ENCODE measurements around the gene CALN1. TPM values are rescaled to one million over a fixed set of nuclear protein-coding genes. Genes with fewer than 3 reads are reported as not detected.

The CALN1 gene
- total and polyA plus RNA-seq, 7 donors = 0.01 to 0.06 (median 0.02) TPM; not detected in 2

- 67 to 92% (median 73%) methylated on average over 1 of the region's 1 CpG for WGBS, 3 donors
- DNase-seq (no peak), ATAC-seq (no peak)
- no peaks in the 10 kb centered on the region for H3K4me1 ChIP-seq
- H3K36me3 ChIP-seq (ENCODE audit: insufficient read depth in 1 of 2, low read depth in 1 of 2) = no peaks in the 10 kb centered on the region
- peaks cover 0 to 2% (median 0%) of the 10 kb centered on the region in 3 donors for H3K27me3 ChIP-seq (ENCODE audit: insufficient read depth in 3 of 3, low read length in 2 of 3)
- H3K27ac ChIP-seq = no peak overlapping the region
- H3K4me3 ChIP-seq = no peak overlapping the region
- no peaks in the 10 kb centered on the region for H3K9me3 ChIP-seq
- intact Hi-C loops (cut with DNase I) = no loop called here
- no peak for TF ChIP-seq CTCF (IDR thresholded peaks at IDR 0.05)
These were observed 543.3 kb downstream of the CALN1 start for GRCh38 chr7:71868797-71869196.

- ATAC-seq (no peak), DNase-seq (no peak)
- no peaks in the 10 kb centered on the region for H3K36me3 ChIP-seq (ENCODE audit: insufficient read depth in 1 of 2, low read depth in 1 of 2)
- intact Hi-C loops (cut with DNase I) = no loop called here
- no peak overlapping the region for H3K4me3 ChIP-seq
- H3K27ac ChIP-seq = no peak overlapping the region
- H3K9me3 ChIP-seq = no peaks in the 10 kb centered on the region
- no peak for TF ChIP-seq CTCF (IDR thresholded peaks at IDR 0.05)
- peaks cover 0 to 2% (median 0%) of the 10 kb centered on the region in 3 donors for H3K27me3 ChIP-seq (ENCODE audit: insufficient read depth in 3 of 3, low read length in 2 of 3)
- H3K4me1 ChIP-seq = no peaks in the 10 kb centered on the region
- WGBS, 3 donors = 86 to 89% (median 87%) methylated on average over 8 of the region's 8 CpGs
These were observed 544.5 kb downstream of the CALN1 start for GRCh38 chr7:71867626-71868025.

- ATAC-seq = no peak
- Histone ChIP-seq H3K36me3 (ENCODE audit: insufficient read depth in 1 of 2, low read depth in 1 of 2) (no peaks in the 10 kb centered on the region), H3K4me1 (no peaks in the 10 kb centered on the region), H3K27ac (no peak overlapping the region), H3K9me3 (no peaks in the 10 kb centered on the region), H3K27me3 (ENCODE audit: insufficient read depth in 3 of 3, low read length in 2 of 3) (no peaks in the 10 kb centered on the region), H3K4me3 (no peak overlapping the region)
- WGBS, 3 donors = 59 to 68% (median 64%) methylated on average over 6 of the region's 6 CpGs
- TF ChIP-seq CTCF (IDR thresholded peaks at IDR 0.05) = no peak
- no peak for DNase-seq
- intact Hi-C loops (cut with DNase I) = no loop called here
These were observed 547.0 kb downstream of the CALN1 start for GRCh38 chr7:71865172-71865571.

GRCh38 chr7:71864130-71864529 is 548.0 kb downstream of the CALN1 start:
- TF ChIP-seq CTCF (IDR thresholded peaks at IDR 0.05) = no peak
- Histone ChIP-seq H3K27ac (no peak overlapping the region), H3K27me3 (ENCODE audit: insufficient read depth in 3 of 3, low read length in 2 of 3) (no peaks in the 10 kb centered on the region), H3K9me3 (no peaks in the 10 kb centered on the region), H3K4me1 (no peaks in the 10 kb centered on the region), H3K4me3 (no peak overlapping the region), H3K36me3 (ENCODE audit: insufficient read depth in 1 of 2, low read depth in 1 of 2) (no peaks in the 10 kb centered on the region)
- no peak for DNase-seq
- no peak for ATAC-seq
- intact Hi-C loops (cut with DNase I) = no loop called here
- 87 to 95% (median 91%) methylated on average over 4 of the region's 4 CpGs for WGBS, 3 donors

- H3K27me3 ChIP-seq (ENCODE audit: insufficient read depth in 3 of 3, low read length in 2 of 3) = no peaks in the 10 kb centered on the region
- no peaks in the 10 kb centered on the region for H3K4me1 ChIP-seq
- no peak for ATAC-seq
- no peaks in the 10 kb centered on the region for H3K36me3 ChIP-seq (ENCODE audit: insufficient read depth in 1 of 2, low read depth in 1 of 2)
- no peak for DNase-seq
- H3K27ac ChIP-seq = no peak overlapping the region
- TF ChIP-seq CTCF (IDR thresholded peaks at IDR 0.05) = no peak
- WGBS, 3 donors = 64 to 68% (median 68%) methylated on average over 4 of the region's 4 CpGs
- intact Hi-C loops (cut with DNase I) = no loop called here
- H3K4me3 ChIP-seq = no peak overlapping the region
- no peaks in the 10 kb centered on the region for H3K9me3 ChIP-seq
These were observed 551.6 kb downstream of the CALN1 start for GRCh38 chr7:71860572-71860971.

All from psoas muscle (tissue), 8 donors.